Measurements from ENCODE around the gene LRRC25. TPM values are rescaled to one million over a fixed set of nuclear protein-coding genes. Genes with fewer than 3 reads are reported as not detected.
"Not testable (repeated sequence)": the region's sequence is repeated elsewhere in the genome, so short reads cannot be mapped to it uniquely, and the experiment has no call there.

LRRC25 gene
- polyA plus RNA-seq, 4 donors: 1.0 to 1.3 (median 1.2) TPM

- DNase-seq (ENCODE audit: low read depth in 4 of 4, low spot score in 3 of 4): no peak
Measured at GRCh38 chr19:18353378-18354005, 43.9 kb downstream of the LRRC25 start.

- DNase-seq (ENCODE audit: low read depth in 4 of 4, low spot score in 3 of 4): no peak
Measured at GRCh38 chr19:18351544-18351943, 45.9 kb downstream of the LRRC25 start.

GRCh38 chr19:18350490-18350889 is 46.9 kb downstream of the LRRC25 start:
- no peak for DNase-seq (ENCODE audit: low read depth in 4 of 4, low spot score in 3 of 4)

- DNase-seq (ENCODE audit: low read depth in 4 of 4, low spot score in 3 of 4): no peak
Measured at GRCh38 chr19:18349524-18350128, 47.8 kb downstream of the LRRC25 start.

- not testable (repeated sequence) for DNase-seq (ENCODE audit: low read depth in 4 of 4, low spot score in 3 of 4)
Measured at GRCh38 chr19:18348818-18349339, 48.5 kb downstream of the LRRC25 start.

- no peak for DNase-seq (ENCODE audit: low read depth in 4 of 4, low spot score in 3 of 4)
Measured at GRCh38 chr19:18348171-18348570, 49.3 kb downstream of the LRRC25 start.

GRCh38 chr19:18346091-18346490 is 51.3 kb downstream of the LRRC25 start:
- no peak for DNase-seq (ENCODE audit: low read depth in 4 of 4, low spot score in 3 of 4)

- no peak for DNase-seq (ENCODE audit: low read depth in 4 of 4, low spot score in 3 of 4)
Measured at GRCh38 chr19:18345296-18345695, 52.1 kb downstream of the LRRC25 start.

GRCh38 chr19:18344582-18344950 is 52.9 kb downstream of the LRRC25 start:
- DNase-seq (ENCODE audit: low read depth in 4 of 4, low spot score in 3 of 4): no peak

- no peak for DNase-seq (ENCODE audit: low read depth in 4 of 4, low spot score in 3 of 4)
Measured at GRCh38 chr19:18342090-18342632, 55.3 kb downstream of the LRRC25 start.

Other genes starting within 250 kb of the LRRC25 start
- gene PIK3R2, start 244.5 kb downstream of the LRRC25 start, polyA plus RNA-seq (ENCODE audit: insufficient read length in 4 of 4): 10 to 100 TPM; 23.1 to 34.3 (median 28.3) TPM
- 10 to 100 TPM; 14.7 to 21.6 (median 16.5) TPM for gene IFI30, start 223.8 kb downstream of the LRRC25 start, polyA plus RNA-seq (ENCODE audit: insufficient read length in 4 of 4)
- gene MPV17L2, start 204.4 kb downstream of the LRRC25 start, polyA plus RNA-seq (ENCODE audit: insufficient read length in 4 of 4): 10 to 100 TPM in 1 of 4 donors, 1 to 10 TPM in 3; 9.2 to 12.9 (median 9.6) TPM
- gene RAB3A, start 193.6 kb downstream of the LRRC25 start, polyA plus RNA-seq (ENCODE audit: insufficient read length in 4 of 4): 1 to 10 TPM; 3.7 to 6.1 (median 5.4) TPM
- 1 to 10 TPM in 1 of 4 donors, under 1 TPM in 3; 0.37 to 2.3 (median 0.69) TPM for gene PDE4C, start 171.2 kb downstream of the LRRC25 start, polyA plus RNA-seq (ENCODE audit: insufficient read length in 4 of 4)
- gene IQCN, start 123.2 kb downstream of the LRRC25 start, polyA plus RNA-seq (ENCODE audit: insufficient read length in 4 of 4): 1 to 10 TPM; 4.6 to 7.2 (median 5.5) TPM
- gene JUND, start 116.0 kb downstream of the LRRC25 start, polyA plus RNA-seq (ENCODE audit: insufficient read length in 4 of 4): 100 to 1,000 TPM in 1 of 4 donors, 10 to 100 TPM in 3; 62.4 to 106 (median 80.8) TPM
- 100 to 1,000 TPM in 1 of 4 donors, 10 to 100 TPM in 3; 80.4 to 119 (median 89.7) TPM for gene LSM4, start 74.5 kb downstream of the LRRC25 start, polyA plus RNA-seq (ENCODE audit: insufficient read length in 4 of 4)
- gene PGPEP1, start 57.0 kb downstream of the LRRC25 start, polyA plus RNA-seq (ENCODE audit: insufficient read length in 4 of 4): 10 to 100 TPM; 22.2 to 27.7 (median 25.7) TPM
- 10 to 100 TPM in 1 of 4 donors, 1 to 10 TPM in 3; 2.8 to 15.0 (median 6.6) TPM for gene GDF15, start 11.5 kb downstream of the LRRC25 start, polyA plus RNA-seq (ENCODE audit: insufficient read length in 4 of 4)
- 100 to 1,000 TPM in 1 of 4 donors, 10 to 100 TPM in 3; 69.6 to 124 (median 75.4) TPM for gene SSBP4, start 21.8 kb upstream of the LRRC25 start, polyA plus RNA-seq (ENCODE audit: insufficient read length in 4 of 4)
- 100 to 1,000 TPM in 3 of 4 donors, 10 to 100 TPM in 1; 99.2 to 156 (median 106) TPM for gene ISYNA1, start 40.5 kb upstream of the LRRC25 start, polyA plus RNA-seq (ENCODE audit: insufficient read length in 4 of 4)
- gene ELL, start 124.4 kb upstream of the LRRC25 start, polyA plus RNA-seq (ENCODE audit: insufficient read length in 4 of 4): 10 to 100 TPM in 1 of 4 donors, 1 to 10 TPM in 3; 9.3 to 11.6 (median 9.3) TPM
- gene FKBP8, start 146.0 kb upstream of the LRRC25 start, polyA plus RNA-seq (ENCODE audit: insufficient read length in 4 of 4): 100 to 1,000 TPM; 143 to 225 (median 150) TPM
- 10 to 100 TPM; 54.1 to 61.4 (median 59.7) TPM for gene KXD1, start 160.2 kb upstream of the LRRC25 start, polyA plus RNA-seq (ENCODE audit: insufficient read length in 4 of 4)
- gene UBA52, start 174.2 kb upstream of the LRRC25 start, polyA plus RNA-seq (ENCODE audit: insufficient read length in 4 of 4): 100 to 1,000 TPM; 682 to 931 (median 738) TPM
- 10 to 100 TPM; 19.2 to 47.3 (median 24.8) TPM for gene REX1BD, start 191.2 kb upstream of the LRRC25 start, polyA plus RNA-seq (ENCODE audit: insufficient read length in 4 of 4)
- gene CRLF1, start 209.2 kb upstream of the LRRC25 start, polyA plus RNA-seq (ENCODE audit: insufficient read length in 4 of 4): 1 to 10 TPM; 3.5 to 5.3 (median 4.2) TPM
- 1 to 10 TPM; 1.6 to 3.8 (median 3.3) TPM for gene TMEM59L, start 215.2 kb upstream of the LRRC25 start, polyA plus RNA-seq (ENCODE audit: insufficient read length in 4 of 4)
- gene KLHL26, start 239.4 kb upstream of the LRRC25 start, polyA plus RNA-seq (ENCODE audit: insufficient read length in 4 of 4): 1 to 10 TPM; 6.7 to 8.8 (median 7.1) TPM